Mesenteric fat pad (tissue), 1 donor: Measurements from ENCODE around the gene NBEAL2. TPM values are rescaled to one million over a fixed set of nuclear protein-coding genes. Genes with fewer than 3 reads are reported as not detected.

Source experiments
- DNase-seq: peaks from one replicate; pipeline ENCODE4 v3.0.0-alpha.2; 2020; ENCODE audit warnings: low spot score
- long read RNA-seq: library from polyadenylated mRNA; unstranded; transcript quantifications from one replicate; pipeline ENCODE4 v2.0.0, GENCODE V29; 2020
- total RNA-seq: library from RNA; stranded (reverse); fragmentation: NEBNext Ultra II Directional; extraction: Animal tissue kit (Norgen Biotek cat#: 25700); gene quantifications from one replicate; pipeline ENCODE4 v1.2.1, GENCODE V29; 2021
- donor health status: DM: yes; HTN: yes; CAD: no.

Gene NBEAL2, protein sequence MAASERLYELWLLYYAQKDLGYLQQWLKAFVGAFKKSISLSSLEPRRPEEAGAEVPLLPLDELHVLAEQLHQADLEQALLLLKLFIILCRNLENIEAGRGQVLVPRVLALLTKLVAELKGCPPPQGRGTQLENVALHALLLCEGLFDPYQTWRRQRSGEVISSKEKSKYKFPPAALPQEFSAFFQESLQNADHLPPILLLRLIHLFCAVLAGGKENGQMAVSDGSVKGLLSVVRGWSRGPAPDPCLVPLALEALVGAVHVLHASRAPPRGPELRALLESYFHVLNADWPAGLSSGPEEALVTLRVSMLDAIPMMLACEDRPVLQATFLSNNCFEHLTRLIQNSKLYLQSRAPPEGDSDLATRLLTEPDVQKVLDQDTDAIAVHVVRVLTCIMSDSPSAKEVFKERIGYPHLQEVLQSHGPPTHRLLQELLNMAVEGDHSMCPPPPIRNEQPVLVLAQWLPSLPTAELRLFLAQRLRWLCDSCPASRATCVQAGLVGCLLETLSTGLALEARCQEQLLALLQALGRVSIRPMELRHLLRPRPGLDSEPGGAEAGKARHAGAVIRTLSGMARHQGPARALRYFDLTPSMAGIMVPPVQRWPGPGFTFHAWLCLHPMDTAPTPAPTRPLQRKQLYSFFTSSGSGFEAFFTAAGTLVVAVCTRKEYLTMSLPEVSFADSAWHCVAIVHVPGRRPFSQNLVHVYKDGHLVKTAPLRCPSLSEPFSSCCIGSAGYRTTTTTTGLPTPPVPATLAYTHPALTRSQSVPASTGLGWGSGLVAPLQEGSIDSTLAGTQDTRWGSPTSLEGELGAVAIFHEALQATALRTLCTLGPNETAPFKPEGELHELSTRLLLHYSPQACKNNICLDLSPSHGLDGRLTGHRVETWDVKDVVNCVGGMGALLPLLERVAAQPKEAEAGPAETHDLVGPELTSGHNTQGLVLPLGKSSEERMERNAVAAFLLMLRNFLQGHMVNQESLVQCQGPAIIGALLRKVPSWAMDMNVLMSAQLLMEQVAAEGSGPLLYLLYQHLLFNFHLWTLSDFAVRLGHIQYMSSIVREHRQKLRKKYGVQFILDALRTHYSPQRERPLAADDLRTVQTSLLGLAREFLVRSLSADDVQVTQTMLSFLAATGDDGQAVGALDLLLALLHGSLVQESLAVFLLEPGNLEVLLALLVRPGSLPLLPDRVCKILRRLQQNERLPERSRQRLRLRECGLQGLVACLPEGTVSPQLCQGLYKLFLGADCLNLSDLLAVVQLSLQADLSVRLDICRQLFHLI (N-terminal part only)
- 42.9 TPM for total RNA-seq
- long read RNA-seq, partial matches to known transcripts: 1 of 2 reads
- long read RNA-seq, other reads (novel, unspliced or antisense): 1 of 2 reads

DNA sequence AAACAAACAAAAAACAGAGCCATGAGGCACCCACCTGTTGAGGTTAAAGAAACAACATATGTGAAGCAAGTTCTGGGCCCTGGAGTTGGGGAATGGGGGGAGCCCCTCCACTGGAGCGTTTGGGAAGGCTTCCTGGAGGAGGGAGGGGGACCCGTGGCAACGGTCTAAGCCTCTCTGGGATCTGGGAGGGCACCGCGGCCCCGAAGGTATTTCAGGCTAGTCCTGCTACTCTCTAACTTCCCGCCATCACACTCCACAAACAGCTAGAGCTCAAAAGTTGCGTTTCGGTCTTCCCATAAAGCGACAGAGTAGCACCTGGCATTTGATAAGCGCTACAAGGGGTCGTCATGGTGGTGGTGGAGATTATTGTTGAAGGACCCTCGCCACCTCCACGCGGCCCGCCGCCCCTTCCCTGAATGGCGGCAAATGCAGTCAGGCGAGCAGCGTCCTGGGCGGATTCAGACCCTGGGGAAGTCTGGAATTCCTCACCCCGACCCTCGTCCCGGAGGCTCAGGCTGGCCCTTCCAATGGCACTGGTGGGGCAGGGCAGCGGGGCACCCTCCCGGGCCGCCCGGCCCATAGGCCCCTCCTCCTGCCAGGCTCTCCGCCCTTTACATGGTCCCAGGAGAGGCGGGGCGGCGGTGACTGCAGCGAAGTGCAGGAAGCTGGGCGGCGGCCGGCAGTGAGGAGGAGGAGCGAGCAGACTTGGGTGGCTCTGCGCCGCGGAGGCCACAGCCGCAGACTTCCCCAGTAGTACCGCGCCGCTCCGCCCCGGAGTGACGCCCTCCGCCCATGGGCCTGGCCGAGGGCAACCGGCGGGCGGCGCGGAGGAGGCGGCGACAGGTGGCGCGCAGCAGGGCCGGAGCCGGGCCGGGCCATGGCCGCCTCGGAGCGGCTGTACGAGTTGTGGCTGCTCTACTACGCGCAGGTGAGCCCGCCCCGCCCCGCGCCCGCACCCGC lies at the start of gene NBEAL2:
Gene NBEAL2, plus strand, starts transcription at position 682 of the 960 bp plus-strand sequence. Its CDS starts 196 bp downstream, at position 878.
- peak; percentile 99 for DNase-seq

DNA sequence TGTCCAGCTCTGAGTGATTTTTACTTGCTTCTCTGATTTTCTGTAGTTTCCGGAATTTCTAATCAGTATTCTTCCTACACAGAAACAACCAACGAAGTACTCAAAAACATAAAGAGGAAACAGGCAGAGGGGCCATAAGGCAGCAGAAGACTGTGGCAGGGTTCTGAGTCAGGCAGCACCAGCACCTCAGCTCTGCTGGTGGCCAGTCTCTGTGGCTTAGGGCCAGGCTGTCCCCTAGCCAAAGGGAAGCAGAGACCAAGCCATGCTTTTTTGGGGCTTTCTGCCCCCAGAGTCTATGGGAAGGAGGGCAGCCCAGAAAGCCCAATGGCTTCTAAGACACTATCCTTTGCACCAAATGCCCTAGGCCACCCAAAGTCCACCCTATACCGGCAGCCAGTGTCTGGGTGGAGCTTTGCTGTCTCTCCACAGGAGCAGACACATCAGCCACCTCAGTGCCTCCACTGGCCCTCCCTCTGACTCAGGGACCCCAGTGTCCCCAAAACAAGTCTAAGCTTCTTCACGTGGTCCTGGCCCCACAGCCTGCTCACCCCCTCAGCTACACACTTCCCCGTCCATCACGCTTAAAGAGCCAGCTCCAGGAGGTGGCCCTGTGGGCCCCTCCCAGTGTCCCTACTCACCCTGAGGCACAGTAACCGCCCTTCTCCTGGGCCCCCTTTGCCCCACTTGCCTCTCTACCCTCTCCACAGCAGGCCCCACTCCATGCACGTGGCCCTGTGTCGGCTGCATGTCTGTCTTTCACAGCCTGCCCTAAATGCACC lies 49.1 kb upstream of the NBEAL2 start:
- peak; percentile 81 for DNase-seq

DNA sequence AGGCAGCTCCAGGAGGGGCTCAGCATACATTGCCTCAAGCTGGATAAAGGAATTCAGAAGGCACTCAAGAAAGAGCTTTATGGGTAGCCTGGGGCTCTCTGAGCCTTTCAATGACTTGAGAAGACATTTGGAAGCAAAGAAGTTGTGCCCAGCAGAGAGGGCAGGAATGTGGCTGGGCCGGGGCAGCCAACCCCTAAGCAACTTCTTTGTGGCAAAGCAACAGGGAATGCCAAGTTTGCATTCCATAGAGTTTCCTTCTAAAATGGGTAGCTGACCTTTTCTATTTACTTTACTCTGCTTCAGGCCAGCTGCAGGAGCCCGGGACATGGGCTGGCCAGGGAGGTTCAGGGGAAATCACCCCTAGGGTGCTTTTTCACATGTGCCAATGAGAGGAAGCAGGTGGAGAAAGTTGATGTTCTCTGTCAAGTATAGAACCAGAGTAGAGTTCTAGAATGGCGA lies 48.5 kb upstream of the NBEAL2 start:
- peak; percentile 8 for DNase-seq

DNA sequence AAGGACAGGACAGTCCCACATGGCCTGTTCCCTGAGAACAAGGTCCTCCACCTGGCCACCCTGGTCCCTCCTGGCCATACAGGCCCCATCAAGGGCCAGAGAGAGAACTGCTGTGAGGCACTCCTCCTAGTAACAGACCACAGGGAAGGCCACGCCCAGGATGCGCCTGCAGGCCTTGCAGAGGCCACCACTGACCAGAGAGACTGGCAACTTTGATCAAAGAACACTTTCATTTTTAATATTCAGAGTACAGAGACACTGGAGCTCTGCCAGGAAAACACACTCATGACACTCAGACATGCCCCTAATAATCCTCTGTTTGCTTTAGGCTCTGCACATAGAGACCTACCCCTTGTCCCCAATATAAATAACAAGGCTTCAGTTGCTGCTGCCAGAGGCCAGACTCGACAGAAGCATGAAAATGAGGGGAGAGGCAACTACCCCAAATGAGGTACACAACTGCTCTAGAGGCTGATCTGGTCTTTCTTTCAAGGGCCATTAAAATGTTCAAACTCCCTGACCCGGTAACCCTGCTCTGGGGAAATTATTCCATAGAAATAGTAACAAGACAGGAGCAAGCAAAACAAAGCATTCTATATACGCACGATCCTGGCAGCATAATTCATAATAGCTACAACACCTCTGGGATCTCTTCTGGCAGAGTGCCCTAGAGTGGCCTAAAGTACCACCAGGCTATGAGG lies 47.7 kb upstream of the NBEAL2 start:
- peak; percentile 86 for DNase-seq

DNA sequence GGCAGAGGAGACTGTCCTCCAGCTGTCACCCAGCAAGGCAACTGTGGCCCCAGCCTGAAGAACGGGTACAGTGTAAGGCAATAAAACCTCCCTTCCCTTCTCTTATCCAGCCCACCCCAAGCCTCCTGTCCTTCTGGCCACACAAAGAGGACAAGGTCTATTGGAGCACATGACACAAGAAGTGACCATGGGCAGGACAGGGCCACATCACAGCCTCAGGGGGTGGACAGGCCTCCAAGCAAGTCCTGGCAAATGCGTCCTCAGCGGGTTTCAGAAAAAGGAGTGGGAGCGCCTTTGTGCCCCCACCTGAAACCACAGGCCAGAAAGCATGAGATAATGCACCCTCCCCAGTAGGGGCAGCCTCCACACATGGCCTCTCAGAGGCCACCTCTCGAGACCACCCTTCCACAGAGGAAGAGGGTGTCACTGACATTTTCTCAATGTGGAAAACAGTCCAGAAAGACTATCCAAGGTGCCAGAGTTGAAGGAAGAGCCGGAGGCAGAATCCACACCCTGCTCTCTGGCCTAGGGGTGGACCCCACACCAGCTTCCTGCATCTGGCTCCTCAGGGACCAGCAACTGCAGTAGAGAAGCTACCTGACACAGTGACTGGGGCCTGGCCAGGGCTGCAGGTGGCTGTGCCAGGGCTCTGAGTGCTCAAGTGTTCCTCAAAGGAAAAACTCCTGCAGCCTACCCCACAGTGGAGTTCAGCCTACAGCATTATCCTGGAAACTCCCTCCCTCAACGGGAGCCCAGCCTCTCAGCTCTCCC lies 46.8 kb upstream of the NBEAL2 start:
- DNase-seq: peak; percentile 78

DNA sequence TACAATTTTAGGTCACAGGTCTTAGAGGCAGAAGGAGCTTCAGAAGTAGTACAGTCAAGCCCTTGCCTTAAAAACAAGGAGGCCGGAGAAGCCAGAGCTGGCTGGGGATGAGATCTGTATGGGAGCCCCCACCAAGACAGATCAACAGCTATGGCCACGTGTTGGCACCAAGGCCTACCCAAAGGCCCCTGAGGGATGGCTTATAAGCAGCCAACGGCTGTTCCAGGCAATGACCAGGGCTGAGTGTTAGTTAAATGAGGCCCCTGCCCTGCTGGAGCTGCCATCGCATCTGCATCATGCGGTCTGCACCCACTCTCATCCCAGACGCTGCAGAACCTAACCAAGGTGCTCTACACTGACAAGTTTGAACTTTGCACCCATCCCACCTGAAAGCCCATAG lies 46.2 kb upstream of the NBEAL2 start:
- DNase-seq: no peak

DNA sequence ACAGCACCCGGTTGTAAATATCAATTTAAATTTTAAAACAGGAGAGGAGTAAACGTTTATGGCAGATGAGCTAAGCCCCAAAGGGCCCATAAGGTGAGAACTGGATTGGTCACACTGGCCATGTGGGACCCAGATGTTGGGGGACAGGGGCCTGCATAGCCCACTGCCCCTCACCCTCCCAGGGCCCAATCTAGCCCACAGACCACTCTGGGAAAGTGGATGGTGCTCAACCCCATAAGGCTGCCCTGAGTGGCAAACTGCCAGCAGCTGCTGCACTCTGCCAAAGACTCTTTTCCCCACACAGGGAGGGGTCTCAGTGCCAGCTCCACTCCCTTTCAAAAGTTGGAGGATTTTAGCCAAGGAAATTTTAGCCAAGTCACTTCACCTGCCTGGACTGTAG lies 45.4 kb upstream of the NBEAL2 start:
- DNase-seq: peak; percentile 68

DNA sequence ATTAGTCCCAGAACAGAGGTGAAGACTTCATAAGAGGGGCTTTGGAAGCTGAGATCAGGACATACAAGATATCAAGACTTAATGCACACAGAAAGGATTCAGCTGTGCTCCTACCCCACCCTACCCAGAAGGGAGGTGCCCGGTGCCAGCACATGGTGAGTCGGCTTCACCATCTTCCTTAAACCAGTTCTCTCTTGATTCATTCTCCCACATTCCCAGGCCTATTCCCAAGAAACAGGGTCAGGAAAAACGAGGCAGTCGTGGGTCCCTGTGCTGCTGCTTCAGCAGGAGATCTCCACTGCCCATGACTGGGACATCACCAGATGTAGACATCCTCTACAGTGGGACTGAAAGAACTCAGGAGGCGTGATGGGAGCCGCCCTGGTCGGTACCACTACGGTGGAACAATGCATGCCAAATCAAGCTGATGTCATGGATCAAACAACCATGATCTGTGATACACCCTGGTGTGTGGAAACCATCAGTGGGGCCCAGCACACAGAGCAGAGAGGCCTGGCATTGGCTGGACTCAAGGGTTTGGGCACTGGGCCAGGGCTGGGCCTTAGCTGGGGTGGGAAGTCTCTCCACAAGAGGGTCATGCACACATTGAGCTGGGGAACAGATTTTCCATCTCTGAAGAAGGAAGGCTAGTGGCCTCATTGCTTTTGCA lies 44.8 kb upstream of the NBEAL2 start:
- peak; percentile 87 for DNase-seq

DNA sequence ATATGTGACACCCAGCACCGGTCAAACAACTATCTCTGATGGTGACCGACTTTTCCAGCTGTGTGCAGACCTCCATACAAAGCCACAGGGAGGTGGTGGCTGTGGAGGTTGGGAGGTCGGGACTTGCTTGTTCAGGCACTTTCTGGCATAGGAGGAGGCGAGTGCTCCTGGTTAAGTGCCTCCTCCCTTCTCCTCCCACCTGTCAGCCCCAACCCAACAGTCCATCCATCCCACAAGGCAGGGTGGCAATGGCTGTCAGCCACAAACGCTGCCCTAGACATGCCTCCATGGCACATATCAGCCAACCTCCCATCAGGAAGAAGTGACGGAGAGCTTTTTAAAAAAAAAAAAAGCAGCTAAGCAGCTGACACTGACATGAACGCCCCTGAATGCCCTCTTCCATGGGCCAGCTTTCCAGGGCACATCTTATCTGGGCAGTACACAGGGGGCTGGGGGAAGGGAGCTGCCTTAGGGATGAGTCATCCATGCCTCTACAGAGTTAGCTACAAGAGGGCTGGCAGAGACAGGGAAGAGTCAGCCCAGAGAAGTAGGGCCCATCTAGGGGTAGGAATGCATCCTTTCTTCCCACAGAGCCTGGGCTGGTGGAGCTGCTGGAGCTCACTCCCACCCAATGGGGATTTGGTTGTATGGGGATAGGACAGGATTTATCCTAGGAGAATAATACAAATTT lies 44.2 kb upstream of the NBEAL2 start:
- peak; percentile 88 for DNase-seq

DNA sequence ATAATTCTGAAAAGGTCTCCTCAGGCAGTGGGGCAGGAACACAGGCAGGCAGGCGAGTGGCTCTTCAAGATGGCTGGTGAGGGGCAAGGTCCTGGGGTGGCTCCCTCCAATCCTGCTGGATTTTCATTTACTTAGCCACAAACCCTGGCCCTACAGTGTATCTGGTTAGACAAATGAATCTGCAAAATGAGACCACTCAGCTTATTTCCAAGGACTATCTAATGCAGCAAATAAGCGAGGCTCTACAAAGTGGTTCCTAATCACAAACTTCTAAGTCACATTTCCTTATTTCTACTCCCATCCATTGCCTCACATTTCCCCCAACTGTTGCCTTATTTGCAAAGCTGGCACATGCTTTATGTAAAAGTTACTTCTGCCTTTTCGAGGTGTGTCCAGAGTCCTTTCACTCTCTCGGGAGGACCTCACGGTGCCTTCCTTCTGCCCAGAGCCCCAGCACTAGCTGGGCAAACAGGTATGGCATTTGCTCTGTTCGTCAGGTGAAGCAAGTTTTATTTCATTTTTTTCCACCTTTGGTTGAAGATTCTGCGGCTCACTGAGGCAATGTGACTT lies 43.4 kb upstream of the NBEAL2 start:
- DNase-seq: no peak

DNA sequence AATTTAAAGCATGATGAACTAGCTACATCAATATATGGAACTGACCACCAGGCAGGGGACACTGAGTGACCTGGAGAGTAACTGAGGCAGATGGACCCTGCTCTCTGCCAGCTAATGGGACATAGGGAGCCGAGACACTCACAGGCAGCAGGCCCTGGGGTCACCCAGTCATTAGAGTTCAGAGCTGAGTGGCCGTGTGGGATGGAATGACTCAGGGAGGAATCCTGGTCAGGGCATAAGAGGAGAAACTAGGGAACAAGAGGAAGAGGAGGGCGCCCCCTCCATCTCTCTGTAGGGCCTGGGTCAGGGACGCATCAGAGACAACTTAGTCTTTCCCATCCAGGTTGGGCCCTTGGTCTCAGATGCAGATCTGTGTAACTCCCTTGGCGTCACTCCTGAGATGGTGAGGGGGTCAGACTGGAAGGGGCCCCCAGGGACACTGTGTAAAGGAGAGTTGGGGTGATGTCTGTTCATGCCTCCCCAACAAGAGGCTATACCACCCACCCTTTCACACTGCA lies 42.7 kb upstream of the NBEAL2 start:
- DNase-seq: no peak

DNA sequence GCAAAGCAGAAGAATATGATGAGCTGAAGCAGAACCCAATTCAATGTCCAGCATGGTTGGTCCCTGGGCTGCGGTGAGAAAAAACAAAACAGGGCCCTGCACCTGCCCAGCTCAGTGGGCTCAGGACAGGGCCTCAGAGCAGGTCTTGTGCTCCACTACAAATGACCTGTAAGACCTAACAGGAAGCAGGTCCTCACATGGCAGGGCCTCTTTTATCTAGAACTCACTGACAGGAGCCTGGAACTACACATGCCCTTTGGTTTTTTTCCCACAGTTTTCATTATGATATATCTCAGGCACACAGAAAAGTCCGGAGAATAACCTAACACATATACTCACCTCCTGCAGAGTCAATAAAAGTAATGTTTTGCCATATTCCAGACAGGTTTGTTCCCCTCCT lies 41.3 kb upstream of the NBEAL2 start:
- DNase-seq: peak; percentile 43

DNA sequence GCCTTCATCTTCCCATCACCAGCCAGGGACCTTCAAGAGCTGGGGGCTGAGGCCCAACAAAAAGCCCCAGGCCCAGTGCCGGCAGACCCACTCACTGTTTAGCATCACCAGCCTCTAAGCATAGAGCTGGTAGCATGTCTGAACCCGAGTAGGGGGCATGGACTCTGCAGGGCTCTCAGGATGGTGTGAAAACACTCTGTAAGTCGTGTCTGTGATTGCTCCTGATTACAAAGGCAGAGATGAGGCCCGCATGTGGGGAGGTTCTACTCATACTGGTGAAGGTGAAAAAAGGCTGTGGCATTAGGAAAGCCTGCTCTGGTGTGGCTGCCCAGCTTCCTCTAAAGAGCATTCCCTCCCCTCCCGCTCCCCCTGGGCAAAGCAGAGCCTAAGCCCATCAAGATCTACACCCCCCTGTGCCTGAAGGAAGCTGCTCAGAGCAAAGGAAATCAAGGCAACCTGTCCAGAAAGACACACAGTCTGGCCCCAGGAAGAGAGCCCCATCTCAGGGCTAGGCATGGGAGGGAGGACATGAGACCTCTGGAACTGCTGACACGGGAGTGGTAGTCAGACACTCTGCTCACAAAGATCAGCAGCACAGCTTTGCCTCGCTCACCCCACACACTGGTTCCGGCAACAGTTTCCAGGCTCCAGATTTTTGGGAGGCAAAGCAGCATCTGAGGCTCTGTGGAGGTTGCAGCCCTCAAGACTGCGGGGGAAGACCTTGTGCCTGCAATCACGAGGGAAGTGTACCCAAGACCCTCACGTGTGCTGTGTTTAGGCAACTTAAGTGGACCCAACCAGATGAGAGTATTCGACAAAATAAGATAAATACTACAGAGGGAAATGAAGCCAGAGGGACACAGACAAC lies 39.7 kb upstream of the NBEAL2 start:
- DNase-seq: peak; percentile 86

DNA sequence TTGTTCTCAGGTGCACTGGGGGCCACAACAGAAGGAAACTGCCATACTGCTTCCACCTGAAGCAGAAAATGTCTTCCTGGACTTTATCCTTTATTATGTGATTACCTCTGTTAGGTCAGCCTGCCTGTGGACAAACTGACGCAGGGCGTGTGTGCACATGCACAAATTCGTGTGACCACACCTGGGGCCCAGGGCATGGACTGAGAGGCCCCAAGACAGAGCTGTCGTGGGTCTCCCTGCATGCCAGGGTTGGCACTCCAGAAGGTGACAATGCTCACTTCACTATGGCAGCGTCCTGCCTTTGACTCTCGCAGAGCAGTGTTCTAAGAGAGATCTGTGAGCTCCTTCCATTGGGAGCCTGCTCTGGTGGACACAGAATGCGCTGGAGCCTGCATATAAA lies 37.4 kb upstream of the NBEAL2 start:
- DNase-seq: peak; percentile 68
